NCI-H82 treated with DMSO at 0.1 percent for 48 hours (cell line): Measurements from ENCODE around the gene TNS3.
"Not testable (repeated sequence)": the region's sequence is repeated elsewhere in the genome, so short reads cannot be mapped to it uniquely, and the experiment has no call there.

Experiments used
- DNase-seq: peaks from one replicate; lab custom pipeline; 2025; ENCODE audit not compliant: unreplicated experiment; lab: John Stamatoyannopoulos, UW

The TNS3 gene

DNA sequence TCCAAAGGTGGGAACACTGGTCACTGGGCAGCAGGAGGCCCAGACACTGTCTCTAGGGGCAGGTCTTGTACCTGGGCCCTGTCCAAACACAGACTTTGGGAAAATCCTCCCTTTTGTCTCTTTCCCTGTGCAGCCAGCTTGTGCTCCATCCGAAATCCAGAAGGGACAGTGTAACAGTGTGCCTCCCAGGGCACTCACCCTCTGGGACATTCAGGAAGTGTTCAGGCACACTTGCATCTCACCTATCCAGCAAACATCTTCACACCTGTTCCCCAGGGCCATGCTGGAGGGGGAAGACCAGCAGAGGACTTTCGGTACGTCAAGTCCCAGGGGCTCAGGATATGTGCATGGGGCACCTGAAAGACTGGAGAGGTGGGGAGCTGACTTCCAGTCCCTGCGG is 38.9 kb downstream of the TNS3 start:
- no peak for DNase-seq

GRCh38 chr7:47542051-47542450 is 39.9 kb downstream of the TNS3 start:
- DNase-seq, result no peak

- DNase-seq, result not testable (repeated sequence)
Measured at GRCh38 chr7:47541485-47541884, 40.4 kb downstream of the TNS3 start.

DNA sequence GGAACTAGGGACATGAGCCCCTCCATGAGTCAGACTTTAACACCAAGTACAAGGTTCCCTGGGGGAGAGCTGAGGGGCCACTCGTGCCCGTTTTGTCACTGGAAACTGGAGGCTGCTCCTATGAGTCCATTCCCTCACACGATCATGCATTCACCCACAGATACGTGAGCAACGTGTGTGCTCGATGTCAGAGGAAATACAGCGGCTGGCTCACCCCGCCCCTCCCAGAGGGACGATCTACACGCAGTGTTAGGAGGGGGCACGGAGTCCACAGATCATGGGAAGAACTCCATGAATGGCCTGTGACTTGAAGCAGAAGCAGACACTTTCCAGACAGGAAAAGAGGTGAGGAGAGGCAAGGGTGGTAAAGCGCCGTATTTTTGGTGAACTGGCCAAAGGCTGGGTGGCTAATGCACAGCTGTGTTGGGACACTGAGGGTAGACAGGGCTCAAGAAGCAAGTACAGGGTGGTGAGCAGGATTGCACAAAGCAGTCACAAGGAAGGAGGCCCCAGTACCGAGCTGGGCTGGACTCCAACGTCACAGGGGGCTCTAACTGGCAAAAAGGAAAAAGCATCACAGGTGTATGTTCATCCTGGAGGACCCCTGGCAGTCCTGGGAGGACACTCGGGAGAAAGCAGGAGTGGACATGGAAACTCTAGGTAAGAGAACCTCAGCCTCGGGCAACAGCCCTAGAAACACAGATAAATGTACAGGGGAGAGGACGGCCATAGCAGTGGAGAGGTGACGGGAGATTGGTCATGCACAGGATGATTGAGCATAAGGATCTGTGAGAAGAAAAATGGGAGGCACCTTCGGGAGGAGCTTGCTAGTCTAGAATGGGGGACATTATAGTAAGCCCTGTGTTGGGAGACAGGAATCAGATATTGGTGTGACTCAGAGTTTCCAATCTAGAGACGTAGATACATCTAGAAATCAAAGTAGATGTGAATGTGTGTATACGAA is 41.2 kb downstream of the TNS3 start:
- DNase-seq, result no peak

DNA sequence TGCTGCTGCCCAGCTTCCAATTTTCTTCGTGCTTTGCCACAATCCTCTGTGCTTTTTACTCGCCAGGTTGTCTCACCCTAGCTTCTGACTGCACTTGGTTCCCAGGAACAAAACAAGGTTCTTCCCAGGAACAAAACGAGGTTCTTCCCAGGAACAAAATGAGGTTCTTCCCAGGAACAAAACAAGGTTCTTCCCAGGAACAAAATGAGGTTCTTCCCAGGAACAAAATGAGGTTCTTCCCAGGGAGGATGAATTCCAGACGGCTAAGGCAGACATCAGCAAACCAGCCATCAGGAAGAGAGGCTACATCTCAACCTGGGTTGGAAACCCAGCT is 41.9 kb downstream of the TNS3 start:
- DNase-seq, result no peak

GRCh38 chr7:47539398-47540052 is 42.4 kb downstream of the TNS3 start:
- DNase-seq, result no peak

- no peak for DNase-seq
Measured at GRCh38 chr7:47538846-47539311, 43.0 kb downstream of the TNS3 start.

- DNase-seq, result no peak
Measured at GRCh38 chr7:47537716-47538675, 43.9 kb downstream of the TNS3 start.

- DNase-seq, result no peak
Measured at GRCh38 chr7:47536661-47537611, 45.0 kb downstream of the TNS3 start.

DNA sequence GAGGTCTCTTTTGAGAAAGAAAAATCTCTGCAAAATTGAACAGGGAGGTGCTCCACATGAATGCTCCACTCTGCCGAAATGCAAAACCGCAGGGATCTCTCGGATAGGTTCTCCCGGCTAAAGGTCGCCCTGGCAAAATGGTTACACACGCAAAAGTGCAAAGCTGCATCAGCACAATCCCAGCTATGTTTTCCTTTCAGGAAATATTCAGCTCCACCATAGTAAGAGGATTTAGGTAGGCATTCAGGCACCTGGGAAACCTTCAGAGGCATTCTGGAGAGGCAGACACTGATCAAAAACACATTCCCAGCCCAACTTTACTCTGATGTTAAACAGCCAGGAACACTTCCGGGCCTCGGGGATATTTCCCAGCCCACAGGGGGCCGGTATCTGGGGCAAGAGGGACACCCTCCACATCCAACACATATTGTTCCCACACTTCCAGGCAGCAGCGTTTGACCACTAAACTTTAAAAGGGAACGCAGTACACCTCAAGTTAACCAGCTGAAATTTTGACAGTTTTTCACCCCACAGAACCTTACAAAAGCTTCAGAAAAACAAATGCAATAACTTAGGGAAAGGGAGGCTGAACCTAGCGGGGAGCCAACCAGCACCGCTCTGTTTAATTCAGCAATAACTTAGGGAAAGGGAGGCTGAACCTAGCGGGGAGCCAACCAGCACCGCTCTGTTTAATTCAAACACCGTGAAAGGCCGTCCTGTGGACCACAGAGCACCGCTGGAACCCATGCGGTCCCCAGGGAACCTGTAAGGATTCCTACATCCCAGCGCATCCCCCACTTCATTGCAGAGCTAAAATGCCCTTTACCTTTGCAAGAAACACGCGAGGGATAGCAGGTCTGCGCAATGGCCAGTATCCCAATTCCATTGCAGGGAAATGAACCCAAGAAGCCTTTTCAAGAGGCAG is 45.9 kb downstream of the TNS3 start:
- no peak for DNase-seq

DNA sequence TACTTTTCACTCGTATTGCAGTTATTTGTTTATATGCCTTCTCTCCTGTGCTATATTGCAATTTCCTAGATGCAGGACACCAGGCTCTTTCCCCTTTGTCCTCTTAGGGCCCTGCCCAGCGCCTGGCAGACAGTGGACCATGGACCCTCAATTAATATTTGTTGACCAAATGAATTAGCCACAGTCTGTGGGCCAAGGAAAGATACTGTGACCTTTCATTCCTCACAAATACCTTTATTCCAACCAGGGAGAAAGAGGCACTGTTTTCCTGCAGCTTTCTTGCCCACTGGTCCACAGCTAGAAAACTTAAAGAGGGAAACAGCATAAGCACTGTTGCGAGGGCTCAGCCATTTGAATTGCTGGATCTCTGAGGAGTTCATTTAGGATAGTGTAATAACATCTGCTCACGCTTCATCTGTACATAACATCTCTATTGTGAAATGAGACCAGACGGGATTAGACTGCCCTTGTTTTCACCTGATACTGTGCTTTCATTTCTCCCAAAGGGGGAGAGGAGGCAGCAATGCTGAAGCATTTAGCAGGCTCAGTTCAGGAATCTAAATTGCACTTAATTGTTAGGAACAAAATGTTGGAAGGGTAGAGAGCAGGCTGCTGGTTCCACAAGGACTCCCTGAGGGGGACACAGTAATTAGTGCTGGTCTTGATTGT is 46.7 kb downstream of the TNS3 start:
- peak; percentile 3 for DNase-seq

GRCh38 chr7:47534322-47535034 is 47.4 kb downstream of the TNS3 start:
- DNase-seq, result no peak

DNA sequence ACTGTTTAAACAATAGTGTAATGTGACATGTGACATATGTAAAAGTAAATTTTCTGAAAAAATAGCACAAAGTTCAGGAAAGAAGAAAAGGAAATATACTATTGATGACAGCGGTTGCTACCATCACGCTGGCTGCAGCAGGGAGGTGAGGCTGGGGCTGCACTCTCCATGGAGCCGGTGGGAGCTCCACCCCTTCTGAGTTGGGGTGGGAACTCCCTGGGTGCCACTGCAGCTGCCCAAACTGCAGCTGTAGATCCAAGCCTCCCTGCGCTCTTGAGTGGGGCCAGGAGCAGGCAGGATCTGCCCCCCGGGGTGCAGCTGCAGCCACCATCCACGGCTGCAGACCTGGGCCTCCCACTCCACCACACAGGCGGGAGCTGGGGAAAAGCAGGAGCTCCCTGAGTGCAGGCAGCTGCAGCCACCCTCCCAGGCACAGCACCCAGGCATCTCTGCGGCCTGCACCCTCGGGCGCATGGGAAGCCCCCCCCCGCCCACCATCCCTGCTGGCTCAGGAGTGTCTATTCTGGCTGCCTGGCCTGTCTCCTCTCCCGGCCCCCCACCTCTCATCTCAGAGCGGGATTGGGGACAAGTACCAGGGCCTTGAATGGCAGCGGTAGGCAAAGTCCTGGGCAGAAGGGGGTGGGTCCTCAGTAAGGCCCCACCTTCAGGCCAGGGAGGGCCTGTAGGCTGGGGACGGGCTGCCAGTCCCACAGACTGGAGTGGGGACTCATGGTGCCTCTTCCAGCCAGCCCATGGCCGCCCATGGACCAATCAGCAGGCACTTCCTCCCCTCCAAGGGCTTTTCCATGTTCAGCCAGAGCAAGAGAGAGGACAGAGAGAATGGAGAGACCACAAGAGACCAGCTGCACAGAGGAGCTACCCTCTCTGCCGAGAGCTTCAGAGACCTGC is 50.1 kb downstream of the TNS3 start:
- no peak for DNase-seq

DNA sequence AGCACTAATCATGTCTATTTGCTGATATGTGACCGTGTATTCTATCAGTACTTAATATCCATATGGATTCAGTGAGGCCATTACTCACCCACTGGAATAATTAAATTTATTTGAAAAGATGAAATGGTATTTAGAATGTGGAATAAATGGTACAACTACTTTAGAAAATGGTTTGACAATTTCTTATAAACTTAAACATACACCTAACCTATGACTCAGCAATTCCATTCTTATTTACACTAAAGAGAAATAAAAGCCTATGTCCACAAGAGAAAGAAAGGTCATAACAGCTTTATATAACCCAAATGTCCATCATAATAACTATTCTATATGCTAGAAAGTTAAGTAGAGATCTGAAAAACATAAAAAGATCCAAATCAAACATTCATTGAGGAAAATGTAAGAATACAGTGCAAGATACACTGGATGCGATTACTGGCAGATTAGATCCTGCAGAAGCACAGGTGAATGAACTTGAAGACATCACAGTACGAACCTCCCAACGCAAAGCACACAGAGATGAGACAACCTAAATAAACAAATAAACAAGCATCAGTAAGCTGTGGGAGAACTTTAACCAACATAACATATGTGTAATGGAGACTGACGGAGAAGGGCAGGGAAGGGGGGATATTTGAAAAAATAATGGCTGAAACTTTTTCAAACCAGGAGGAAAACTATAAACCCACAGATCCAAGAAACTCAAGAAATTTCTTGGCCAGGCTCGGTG is 51.9 kb downstream of the TNS3 start:
- no peak for DNase-seq

- DNase-seq, result no peak
Measured at GRCh38 chr7:47529405-47529804, 52.5 kb downstream of the TNS3 start.

GRCh38 chr7:47528471-47528870 is 53.4 kb downstream of the TNS3 start:
- DNase-seq, result no peak
